Measurements from ENCODE around the gene TSPYL2.

The TSPYL2 gene

DNA sequence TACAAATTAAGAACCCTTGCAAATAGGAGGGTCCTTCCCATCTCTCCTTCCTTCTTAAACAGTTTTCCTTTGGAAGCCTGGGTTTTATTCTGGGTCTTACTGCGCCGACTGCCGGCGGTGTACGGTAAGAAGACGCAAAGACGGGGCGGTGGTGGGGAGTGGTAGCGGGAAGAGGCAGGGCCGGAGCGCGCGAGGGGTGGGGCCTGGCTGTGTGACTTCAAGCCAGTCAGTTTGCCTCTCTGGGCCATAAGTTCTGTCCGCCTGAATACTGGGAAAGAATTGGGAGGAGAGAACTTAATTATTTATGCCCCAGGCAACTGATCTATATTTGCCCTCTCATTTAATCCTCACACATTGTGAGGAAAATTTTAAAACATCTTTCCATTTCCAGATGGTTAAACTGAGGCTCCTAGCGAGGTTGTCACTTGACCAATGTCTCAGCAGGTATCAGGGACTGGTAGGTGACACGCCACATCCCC is 11.0 kb downstream of the TSPYL2 start:
- no peak for DNase-seq (ENCODE audit: low read depth)
- TF ChIP-seq, protein P1, sequence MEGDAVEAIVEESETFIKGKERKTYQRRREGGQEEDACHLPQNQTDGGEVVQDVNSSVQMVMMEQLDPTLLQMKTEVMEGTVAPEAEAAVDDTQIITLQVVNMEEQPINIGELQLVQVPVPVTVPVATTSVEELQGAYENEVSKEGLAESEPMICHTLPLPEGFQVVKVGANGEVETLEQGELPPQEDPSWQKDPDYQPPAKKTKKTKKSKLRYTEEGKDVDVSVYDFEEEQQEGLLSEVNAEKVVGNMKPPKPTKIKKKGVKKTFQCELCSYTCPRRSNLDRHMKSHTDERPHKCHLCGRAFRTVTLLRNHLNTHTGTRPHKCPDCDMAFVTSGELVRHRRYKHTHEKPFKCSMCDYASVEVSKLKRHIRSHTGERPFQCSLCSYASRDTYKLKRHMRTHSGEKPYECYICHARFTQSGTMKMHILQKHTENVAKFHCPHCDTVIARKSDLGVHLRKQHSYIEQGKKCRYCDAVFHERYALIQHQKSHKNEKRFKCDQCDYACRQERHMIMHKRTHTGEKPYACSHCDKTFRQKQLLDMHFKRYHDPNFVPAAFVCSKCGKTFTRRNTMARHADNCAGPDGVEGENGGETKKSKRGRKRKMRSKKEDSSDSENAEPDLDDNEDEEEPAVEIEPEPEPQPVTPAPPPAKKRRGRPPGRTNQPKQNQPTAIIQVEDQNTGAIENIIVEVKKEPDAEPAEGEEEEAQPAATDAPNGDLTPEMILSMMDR (IDR thresholded peaks at IDR 0.05; ENCODE audit: low read depth, low read length, missing control alignments): peak; percentile 54
- H3K4me3 ChIP-seq (ENCODE audit: low read depth, low read length): peak overlapping the region; percentile 66

DNA sequence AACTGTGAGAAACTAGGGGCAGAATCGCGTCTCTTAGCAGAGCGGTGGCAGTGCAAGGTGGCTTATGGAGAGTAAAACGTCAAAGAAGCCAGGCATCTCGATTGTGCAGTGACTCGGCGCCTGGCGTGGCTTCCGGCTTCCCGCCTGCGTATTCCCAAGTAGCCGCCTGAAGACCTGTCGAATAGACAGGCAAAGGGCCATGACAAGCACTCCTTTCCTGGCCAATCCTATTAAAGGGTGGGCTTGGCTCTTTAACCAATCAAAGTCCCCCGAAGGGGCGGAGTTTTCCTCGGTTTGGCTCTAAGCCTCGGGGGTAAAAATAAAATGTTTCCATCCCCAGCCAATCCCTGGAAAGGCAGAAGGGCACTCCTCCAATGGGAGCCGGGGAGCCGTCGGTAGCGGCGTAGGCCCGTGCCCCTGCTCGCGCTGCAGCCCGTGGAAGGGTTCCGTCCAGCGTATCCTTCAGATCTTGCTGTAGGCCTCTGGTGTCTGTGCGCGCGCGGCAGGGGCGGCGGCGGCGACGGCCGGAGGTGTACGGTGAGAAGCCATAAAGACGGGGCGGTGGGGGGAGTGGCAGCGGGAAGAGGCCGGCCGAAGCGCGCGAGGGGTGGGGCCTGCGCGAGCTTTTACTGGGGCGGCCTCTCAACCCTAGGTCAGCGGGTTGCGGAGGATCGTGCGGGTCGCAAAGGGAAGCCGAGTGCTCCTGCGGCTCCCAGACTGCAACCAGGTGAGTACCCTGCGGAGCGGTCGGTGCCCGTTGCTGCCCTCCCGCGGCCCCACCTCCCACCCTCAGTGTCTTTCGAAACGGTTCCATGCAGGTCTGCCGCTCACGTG is 11.8 kb downstream of the TSPYL2 start, which contains the start of gene KANTR:
TSS of gene KANTR (plus strand) at position 395 of the 834 bp plus-strand sequence. CDS start 30,131 bp downstream, outside the sequence.
- TF ChIP-seq, protein P1 (IDR thresholded peaks at IDR 0.05; ENCODE audit: low read depth, low read length, missing control alignments): no peak
- peak; percentile 69 for DNase-seq (ENCODE audit: low read depth)
- peak within 1 kb of the TSS; percentile 66 for H3K4me3 ChIP-seq (ENCODE audit: low read depth, low read length)

DNA sequence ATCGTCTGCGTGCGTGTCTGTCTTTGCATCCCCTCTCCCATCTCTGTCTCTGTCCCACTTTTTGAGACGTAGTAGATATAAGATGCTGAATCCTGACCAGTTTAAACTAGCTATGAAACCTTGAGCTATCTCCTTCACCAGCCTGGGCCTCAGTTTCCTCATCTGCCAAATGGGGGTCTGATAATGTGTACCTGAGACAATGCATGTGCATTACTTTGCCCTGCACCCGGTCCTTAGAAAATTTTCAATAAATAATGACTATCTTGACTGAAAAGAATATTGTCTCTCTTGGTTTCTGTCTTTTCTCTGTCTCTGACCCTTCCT is 12.4 kb downstream of the TSPYL2 start:
- peak overlapping the region; percentile 66 for H3K4me3 ChIP-seq (ENCODE audit: low read depth, low read length)
- TF ChIP-seq, protein P1 (IDR thresholded peaks at IDR 0.05; ENCODE audit: low read depth, low read length, missing control alignments): no peak
- no peak for DNase-seq (ENCODE audit: low read depth)

DNA sequence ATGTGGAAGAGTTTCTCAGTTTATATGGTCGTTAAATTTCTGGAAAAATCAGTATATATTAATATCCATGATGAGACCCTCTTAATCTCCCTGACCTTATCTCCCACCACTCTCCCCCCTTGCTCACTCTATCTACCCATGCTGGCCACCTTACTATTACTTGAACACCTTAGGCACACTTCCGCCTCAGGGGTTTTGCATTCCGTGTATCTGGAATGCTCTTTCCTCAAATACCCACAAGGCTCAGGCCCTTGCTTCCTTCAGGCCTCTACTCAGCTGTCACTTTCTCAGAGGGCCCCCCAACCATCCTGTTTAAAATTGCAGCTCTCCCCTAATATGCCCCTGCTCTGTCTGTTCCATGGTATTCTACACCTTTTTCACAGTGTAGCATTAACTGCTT is 13.6 kb downstream of the TSPYL2 start:
- TF ChIP-seq, protein P1 (IDR thresholded peaks at IDR 0.05; ENCODE audit: low read depth, low read length, missing control alignments): no peak
- no peak for DNase-seq (ENCODE audit: low read depth)
- no peak overlapping the region for H3K4me3 ChIP-seq (ENCODE audit: low read depth, low read length)

DNA sequence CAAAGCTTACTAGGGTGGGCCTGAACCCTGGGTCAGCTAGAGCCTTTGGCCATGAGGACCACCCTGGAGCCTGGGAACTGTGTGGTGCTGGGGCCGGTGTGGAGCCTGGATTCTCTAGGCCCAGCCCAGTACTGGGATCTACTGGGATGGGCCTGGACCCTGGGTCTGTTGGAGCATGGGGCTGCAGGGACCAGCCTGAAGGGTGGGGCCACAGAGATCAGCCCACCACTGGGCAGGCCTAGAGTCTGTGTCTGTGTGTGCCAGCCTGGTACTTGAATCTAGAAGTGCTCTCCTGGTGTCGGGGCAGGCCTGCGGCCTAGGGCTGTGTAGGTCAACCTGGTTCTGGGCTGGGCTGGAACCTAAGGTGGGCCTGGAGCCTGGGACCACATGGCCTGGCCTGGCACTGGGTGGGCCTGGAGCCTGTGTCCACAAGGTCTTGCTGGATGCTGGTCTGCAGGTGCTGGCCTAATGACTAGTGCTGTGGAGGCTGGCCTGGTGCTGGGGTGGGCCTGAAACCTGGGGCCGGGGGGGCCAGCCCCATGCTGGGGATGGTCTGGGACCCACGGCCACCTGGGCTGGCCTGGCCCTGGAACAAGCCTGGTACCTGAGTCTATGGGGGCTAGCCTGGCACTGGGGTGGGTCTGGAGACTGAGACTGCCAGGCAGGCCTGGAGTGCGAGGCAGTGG is 32.8 kb downstream of the TSPYL2 start:
- TF ChIP-seq, protein P1 (IDR thresholded peaks at IDR 0.05; ENCODE audit: low read depth, low read length, missing control alignments): no peak

DNA sequence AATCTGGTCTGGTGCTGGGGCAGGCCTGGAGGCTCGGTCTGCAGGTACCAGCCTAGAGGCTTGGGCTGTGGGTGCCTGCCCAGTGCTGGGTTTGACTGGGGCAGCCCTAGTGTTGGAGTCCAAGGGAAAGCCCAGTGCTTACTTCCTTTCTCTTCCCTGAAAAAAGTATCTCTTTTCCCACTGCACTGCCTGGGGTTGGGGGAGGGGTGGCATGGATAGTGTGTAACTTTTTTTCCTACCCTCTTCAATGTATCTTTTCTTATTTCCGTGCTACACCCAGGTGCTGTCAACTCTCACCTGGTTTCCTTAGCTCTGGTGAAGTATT is 33.3 kb downstream of the TSPYL2 start:
- no peak for DNase-seq (ENCODE audit: low read depth)
- TF ChIP-seq, protein P1 (IDR thresholded peaks at IDR 0.05; ENCODE audit: low read depth, low read length, missing control alignments): no peak
- no peak overlapping the region for H3K4me3 ChIP-seq (ENCODE audit: low read depth, low read length)

More for the DNA sequence above, 32.8 kb downstream of the TSPYL2 start:
- no peak for DNase-seq (ENCODE audit: low read depth)
- no peak overlapping the region for H3K4me3 ChIP-seq (ENCODE audit: low read depth, low read length)

Data from GM12864 (cell line).